HG02970 (cell line): ENCODE data around the gene SEPTIN11.

Source experiments
- ATAC-seq: cut with Tn5 transposase; IDR thresholded peaks from one replicate; pipeline ENCODE4 v1.9.1; 2021; ENCODE audit warnings: mild to moderate bottlenecking, moderate library complexity, moderate number of reproducible peaks; ENCODE audit not compliant: unreplicated experiment, low FRiP score

The SEPTIN11 gene

GRCh38 chr4:76977736-76978350 lies 28.3 kb downstream of the SEPTIN11 start:
- no peak for ATAC-seq

GRCh38 chr4:76979236-76979635 lies 29.7 kb downstream of the SEPTIN11 start:
- no peak for ATAC-seq

GRCh38 chr4:76980261-76980660 lies 30.7 kb downstream of the SEPTIN11 start:
- no peak for ATAC-seq

- ATAC-seq: no peak
These were observed 32.1 kb downstream of the SEPTIN11 start for GRCh38 chr4:76981644-76982043.

GRCh38 chr4:76982638-76983584 lies 33.4 kb downstream of the SEPTIN11 start:
- ATAC-seq: no peak

GRCh38 chr4:76984127-76984526 lies 34.6 kb downstream of the SEPTIN11 start:
- ATAC-seq: no peak

- ATAC-seq: no peak
These were observed 35.2 kb downstream of the SEPTIN11 start for GRCh38 chr4:76984788-76985211.

- no peak for ATAC-seq
These were observed 37.6 kb downstream of the SEPTIN11 start for GRCh38 chr4:76987153-76987591.

- no peak for ATAC-seq
These were observed 38.1 kb downstream of the SEPTIN11 start for GRCh38 chr4:76987685-76988084.

- ATAC-seq: no peak
These were observed 40.0 kb downstream of the SEPTIN11 start for GRCh38 chr4:76989391-76990061.

GRCh38 chr4:76990288-76991080 lies 40.9 kb downstream of the SEPTIN11 start:
- no peak for ATAC-seq

- no peak for ATAC-seq
These were observed 41.7 kb downstream of the SEPTIN11 start for GRCh38 chr4:76991161-76991660.

GRCh38 chr4:76993787-76994641 lies 44.5 kb downstream of the SEPTIN11 start:
- peak; percentile 50 for ATAC-seq

GRCh38 chr4:76995776-76996175 lies 46.2 kb downstream of the SEPTIN11 start:
- ATAC-seq: no peak

- ATAC-seq: no peak
These were observed 46.9 kb downstream of the SEPTIN11 start for GRCh38 chr4:76996445-76996844.

GRCh38 chr4:76997077-76997476 lies 47.5 kb downstream of the SEPTIN11 start:
- ATAC-seq: no peak

GRCh38 chr4:76997532-76997931 lies 48.0 kb downstream of the SEPTIN11 start:
- ATAC-seq: no peak

- ATAC-seq: no peak
These were observed 48.8 kb downstream of the SEPTIN11 start for GRCh38 chr4:76998251-76998901.
